HG03103 (cell line): ENCODE measurements around the gene GKN2.

Source experiments
- ATAC-seq: cut with Tn5 transposase; IDR thresholded peaks from one replicate; pipeline ENCODE4 v1.9.1; 2021; ENCODE audit warnings: low read depth; ENCODE audit not compliant: unreplicated experiment

The GKN2 gene

DNA sequence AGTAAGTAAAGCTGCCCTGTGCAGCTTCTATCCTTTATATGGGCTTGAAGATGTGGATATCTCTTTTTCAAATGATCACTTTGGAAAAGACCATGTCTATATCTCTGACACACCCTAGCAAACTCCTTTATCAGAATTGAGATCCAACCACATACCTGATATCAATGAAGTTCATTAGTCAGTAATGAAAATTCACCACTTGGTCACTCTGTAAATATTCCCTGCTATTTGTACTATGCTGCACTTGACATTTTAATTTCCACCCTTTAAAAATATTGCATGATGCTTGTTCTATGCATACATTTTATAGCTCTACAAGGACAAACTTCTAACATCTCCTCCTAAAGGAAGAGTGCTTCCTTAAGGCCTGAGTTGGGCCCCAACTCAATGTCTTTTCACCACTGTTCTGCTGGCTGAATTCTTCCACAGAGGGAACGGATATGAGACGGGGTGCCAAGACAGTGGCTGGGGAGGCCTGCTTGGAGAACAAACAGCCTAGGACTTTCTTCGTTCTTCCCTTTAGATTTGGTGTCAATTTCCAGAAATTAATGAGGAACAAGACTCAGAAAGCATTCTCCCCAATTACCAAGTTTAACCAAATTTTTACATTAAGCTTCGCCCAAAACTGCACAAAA lies at the start of gene GKN2:
Gene GKN2 (minus strand): TSS at position 7 of the 635 bp plus-strand sequence. CDS start 32 bp downstream, outside the sequence.
- ATAC-seq = no peak

GRCh38 chr2:69001879-69002278 lies 49.2 kb upstream of the GKN2 start:
- ATAC-seq = no peak

GRCh38 chr2:68997401-68997800 lies 44.7 kb upstream of the GKN2 start:
- no peak for ATAC-seq

GRCh38 chr2:68995916-68996315 lies 43.2 kb upstream of the GKN2 start:
- no peak for ATAC-seq

GRCh38 chr2:68994864-68995263 lies 42.2 kb upstream of the GKN2 start:
- ATAC-seq = no peak

- ATAC-seq = no peak
Observed at GRCh38 chr2:68993660-68994059, 41.0 kb upstream of the GKN2 start.

GRCh38 chr2:68992933-68993332 lies 40.2 kb upstream of the GKN2 start:
- no peak for ATAC-seq

DNA sequence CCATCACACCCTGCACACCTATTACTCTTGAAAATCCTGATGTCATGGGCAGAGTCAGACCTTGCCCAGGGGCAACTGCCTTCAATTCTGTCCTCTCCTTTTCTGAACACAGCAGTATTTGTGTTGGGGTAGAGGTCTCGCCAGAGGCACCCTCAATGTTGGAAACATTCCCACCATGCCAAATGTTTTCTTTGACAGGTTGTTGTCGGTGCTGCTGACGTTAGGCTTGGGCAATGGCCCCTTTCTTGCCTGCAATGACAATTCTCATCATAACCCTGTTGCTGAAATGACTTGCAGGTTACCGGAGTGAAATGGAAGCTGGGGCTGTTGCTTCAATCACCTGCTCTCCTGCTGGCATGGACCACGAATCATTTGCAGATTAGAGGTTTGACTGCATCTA lies 39.6 kb upstream of the GKN2 start:
- ATAC-seq = no peak

DNA sequence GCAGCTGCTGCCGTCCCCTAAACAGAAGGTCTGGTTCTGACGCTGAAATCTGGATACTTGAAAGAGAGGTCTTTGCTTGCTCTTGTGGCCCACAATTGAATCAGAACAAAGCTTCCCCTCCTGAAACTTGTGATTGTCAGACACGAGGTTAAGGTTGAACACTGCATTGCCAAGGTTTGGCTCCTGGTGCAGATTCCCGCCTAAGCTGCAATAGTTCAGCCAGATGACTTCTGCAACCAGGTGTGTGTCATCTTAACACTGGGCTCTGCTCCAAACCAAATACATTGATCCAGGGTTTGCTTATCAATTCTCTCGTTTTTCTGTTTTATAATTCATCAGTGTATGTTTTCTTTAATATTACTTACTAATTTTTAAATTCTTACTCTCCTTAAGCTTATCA lies 36.3 kb upstream of the GKN2 start:
- ATAC-seq = no peak

DNA sequence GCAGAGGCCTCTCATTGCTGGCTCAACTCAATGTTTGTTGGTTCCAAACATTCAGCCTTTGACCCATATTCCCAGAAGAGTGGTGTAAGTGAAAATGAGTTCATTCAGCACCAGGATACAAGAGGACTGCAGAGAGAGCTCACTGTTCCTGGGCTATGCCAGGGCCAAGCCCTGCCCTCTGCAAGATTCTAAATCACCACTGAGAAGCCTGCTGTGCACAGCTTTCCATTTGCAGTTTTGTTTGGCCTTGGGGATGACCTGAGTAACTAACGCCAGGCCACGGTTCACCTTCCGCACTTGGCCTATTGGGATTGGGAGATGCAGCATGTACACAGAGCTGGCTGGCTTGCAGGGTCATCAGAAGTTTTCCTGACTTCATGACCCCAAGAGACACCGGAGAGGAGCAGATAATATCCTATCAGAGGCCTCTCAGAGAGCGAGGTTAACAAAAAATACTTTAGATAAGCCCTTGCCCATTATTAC lies 34.4 kb upstream of the GKN2 start:
- ATAC-seq = no peak

DNA sequence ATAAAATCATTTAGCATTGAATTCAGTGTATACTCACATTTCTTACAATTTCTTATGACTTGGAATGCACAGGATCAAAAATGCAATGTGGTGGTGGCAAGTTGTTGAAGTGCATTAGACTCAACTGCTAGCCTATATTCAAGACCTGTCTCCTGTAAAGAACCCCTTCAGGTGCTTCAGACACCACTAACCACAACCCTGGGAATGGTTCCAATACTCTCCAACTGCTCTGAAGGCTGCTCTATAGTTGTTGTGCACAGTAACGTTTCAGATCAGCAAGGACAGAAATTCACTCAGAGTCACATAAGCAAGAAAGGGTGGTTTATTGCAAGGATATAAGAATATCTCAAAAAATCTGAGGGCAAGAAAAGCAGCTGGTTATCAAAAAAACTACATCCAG lies 28.3 kb upstream of the GKN2 start:
- no peak for ATAC-seq

GRCh38 chr2:68978098-68978497 lies 25.4 kb upstream of the GKN2 start:
- no peak for ATAC-seq

- ATAC-seq = no peak
Observed at GRCh38 chr2:68977453-68977852, 24.8 kb upstream of the GKN2 start.

GRCh38 chr2:68975844-68976243 lies 23.2 kb upstream of the GKN2 start:
- ATAC-seq = no peak

DNA sequence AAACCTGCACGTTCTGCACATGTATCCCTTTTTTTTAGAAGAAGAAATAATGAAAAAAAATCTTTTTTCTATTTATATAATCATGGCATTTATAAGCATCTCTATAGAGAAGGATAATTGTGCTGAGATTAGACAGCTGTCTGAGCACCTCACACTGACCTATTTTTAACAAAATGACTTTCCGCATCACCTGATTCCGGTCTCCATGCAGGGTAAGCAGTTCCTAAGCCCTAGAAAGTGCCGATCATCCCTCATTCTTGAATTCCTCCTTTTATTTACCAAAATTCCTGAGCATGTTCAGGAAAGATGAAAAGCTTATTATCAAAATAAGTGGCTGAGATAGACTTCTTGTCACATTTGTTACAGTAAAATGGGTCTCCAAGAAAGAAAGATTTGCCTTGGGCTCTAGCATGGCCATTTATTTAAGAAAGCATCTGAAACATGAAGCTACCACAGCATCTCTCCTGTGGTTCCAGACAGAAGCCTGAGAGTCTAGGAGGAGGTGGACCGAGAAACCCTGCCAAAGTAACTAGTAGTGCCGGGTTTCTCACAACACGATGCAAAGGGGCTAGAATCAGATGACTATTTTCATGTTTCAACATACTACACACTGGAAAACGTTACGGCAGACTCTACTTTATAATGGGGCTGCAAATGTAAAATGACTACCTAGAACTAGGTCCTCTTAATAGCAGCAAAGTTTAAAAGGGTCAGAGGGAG lies 22.4 kb upstream of the GKN2 start:
- ATAC-seq = no peak

DNA sequence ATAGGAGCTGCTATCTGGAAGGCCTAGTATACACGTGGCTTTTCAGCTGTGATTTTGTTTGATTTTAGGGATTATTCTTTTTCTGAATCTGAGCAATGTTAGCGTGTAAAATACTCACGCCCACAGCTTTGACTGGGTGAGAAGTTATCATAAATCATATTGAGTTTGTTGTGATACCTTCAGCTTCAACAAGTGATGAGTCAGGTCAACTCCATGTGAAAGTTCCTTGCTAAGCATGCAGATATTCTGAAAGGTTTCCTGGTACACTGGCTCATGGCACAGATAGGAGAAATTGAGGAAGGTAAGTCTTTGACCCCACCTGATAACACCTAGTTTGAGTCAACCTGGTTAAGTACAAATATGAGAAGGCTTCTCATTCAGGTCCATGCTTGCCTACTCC lies 21.6 kb upstream of the GKN2 start, which contains the start of gene GKN1:
Gene GKN1 (plus strand): TSS at position 386 of the 400 bp plus-strand sequence. CDS start 42 bp downstream, outside the sequence.
- no peak for ATAC-seq

DNA sequence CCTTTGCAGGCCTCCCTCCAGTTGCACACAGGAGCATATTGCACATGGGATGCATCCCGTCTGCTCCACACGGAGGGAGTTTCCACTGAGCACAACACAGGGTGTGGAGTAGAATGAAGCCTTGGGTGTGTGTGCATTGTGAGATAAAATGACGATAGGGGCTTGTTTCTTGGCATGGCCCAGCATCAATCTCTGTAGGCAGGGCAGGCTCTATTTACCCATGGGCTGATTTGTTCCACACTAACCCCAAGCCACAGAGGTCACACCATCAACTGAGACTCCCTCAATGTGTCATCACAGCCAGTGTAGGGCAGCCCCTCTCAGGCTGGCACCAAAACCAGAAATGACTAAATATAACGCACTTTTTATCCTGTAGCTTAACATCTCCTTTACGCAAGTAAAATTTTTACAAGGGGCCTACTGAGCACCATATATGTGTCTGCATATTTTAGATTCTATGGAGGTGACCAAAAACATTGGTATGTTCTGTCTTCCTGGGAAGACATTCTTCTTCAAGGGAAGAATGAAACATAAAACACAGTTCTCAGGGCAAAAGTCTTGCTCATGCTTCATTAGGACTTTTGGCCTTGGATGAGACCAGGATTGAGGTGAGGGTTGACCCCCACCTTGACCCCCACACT lies 19.0 kb upstream of the GKN2 start:
- ATAC-seq = no peak

- no peak for ATAC-seq
Observed at GRCh38 chr2:68970566-68971265, 18.0 kb upstream of the GKN2 start.

GRCh38 chr2:68969736-68970490 lies 17.2 kb upstream of the GKN2 start:
- ATAC-seq = no peak

DNA sequence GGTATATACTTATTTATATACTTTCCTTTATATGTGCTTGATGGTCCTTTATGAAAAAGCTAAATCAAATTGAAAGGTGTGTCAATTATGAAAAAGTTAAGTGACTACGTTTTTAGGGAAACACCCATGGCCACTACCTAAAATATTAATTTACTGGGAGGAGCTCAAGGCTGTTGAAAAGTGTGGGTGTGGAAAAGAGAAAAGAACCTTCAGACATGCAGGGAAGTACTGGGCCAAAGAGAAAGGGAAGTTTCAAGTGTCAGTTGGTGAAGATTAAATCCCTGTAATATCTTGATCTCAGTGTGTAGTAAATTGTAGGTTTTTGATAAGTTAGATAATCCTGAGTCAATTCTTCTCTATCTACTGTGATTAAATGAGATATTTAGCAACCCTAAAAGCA lies 15.5 kb upstream of the GKN2 start:
- no peak for ATAC-seq
